GM19099 (cell line): ENCODE results near the gene IL3.

Source experiments
- POLR2A ChIP-seq: IDR thresholded peaks from 3 replicates; pipeline ENCODE4 v1.6.1; 2011; ENCODE audit warnings: low read depth; ENCODE audit not compliant: insufficient read length; ENCODE audit errors: extremely low read depth

Gene IL3

DNA sequence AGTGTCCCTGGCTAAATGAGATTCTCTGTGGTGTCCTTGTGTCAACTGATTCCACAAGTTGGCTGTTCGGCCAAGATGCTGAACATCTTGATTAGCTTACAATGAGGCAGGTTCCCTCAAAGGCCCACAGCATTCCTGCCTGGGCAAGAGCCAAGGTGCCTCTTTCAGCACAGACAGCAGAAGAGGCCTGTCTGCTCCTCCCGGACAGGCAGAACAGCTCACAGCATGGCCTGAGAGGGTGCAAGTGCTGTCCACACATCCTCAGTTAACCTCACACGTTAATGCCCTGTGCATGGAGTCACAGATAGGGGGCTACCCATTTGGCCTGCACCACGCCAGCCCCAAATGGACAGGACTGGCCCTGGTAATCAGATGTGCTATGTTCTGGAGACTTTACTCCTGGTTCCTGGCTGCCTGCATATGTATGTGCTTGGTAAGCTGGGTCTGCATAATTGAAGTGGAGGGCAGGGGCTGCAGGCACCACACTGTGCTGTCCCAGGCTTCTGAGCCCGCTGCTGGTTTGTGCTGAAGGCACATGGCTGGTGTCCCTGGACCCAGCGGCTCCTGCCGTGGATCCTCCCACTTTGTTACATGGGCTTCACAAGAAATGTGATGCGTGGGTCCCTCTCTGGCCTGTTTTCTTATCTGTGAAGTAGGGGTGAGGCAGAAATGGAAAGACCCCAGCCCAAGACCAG, 22.0 kb downstream of the IL3 start:
- no peak for TF ChIP-seq POLR2A

DNA sequence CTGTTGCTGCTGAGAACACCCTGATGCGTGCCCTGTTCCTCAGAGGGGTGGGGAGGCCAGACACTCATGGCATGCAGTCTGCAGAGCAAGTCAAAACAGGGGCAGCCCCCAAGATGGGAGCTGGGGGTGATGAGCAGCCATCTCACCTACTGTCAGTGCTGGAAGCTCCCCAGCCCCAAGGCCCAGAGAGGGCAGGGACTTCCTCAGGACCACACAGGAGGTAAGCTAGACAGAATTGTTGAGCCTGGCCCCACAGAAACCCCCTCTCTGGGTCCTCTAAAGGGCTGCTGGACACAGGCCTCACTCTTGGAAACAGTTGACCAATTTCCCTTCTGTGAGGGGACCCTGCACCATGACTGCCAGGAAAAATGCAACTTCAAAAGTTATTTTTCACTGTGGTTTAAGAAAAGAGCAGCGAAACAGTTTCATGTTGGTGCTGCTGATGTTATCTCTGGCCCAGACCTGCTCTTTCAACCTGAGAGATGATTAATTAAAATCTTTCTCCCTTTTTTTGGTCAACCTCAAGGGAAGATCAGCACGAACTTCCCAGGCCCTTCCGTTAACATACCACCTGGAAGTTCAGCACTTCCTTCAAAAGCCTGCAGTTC, 22.7 kb downstream of the IL3 start:
- no peak for TF ChIP-seq POLR2A

DNA sequence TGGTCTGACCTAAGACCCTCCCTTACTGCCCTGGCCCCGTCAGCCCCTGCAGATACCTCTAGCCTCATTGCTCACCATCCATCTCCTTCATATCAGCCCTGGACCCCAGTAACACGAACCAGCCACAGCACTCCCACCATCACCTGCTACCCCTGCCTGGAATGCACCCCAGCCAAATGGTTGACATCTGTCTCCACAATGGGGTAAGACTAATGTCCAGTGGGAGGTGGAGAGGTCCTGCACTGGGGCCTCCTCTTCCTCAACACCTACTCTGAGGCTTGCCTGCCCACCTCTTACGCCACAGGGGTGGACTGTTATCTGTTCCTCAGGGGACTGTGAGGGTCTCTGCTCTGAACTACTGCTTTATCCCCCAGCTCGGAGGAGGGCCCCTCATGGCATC, 25.2 kb downstream of the IL3 start:
- no peak for TF ChIP-seq POLR2A

DNA sequence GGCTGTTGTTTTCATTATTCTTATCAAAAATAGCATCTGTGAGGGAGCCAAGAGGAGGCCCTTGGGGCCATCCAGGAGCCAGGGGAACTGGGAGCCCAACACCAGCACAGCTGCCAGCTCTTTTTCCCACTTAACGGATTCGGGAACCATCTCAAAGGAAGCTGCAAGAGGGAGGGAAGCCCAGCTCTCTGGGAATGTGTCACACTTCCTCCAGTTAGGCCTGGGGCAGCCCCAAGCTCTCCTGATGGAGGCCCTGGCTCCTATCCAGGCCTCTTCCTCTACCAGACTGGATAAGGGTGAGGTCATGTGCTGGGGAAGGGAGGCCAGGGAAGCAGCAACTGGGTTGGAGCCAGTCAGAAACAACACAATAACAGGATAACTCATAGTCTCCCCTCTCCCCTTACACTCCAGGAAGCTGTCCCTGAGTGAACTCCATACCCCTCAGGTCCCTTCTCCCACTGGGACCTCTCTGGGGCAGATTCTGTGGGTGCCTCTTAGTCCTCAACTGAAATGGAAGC, 25.9 kb downstream of the IL3 start:
- no peak for TF ChIP-seq POLR2A

DNA sequence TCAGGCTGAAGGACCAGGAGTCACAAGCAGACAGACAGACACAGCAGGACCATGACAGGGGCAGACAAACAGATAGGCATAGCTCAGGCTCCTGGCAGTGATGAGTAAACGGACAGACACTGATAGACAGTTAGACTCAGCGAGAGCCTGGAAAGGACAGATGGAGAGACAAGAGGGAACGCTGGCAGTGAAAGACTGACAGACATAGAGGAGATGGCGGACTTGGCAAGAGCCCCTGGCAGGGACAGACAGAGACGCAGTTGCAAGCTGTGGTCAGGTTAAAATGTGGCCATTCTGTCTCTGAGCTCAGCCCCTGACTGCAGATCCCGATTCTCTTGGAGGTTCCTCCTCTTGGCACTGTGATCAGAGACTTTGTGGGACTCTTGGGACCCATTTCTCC, 26.7 kb downstream of the IL3 start:
- no peak for TF ChIP-seq POLR2A

DNA sequence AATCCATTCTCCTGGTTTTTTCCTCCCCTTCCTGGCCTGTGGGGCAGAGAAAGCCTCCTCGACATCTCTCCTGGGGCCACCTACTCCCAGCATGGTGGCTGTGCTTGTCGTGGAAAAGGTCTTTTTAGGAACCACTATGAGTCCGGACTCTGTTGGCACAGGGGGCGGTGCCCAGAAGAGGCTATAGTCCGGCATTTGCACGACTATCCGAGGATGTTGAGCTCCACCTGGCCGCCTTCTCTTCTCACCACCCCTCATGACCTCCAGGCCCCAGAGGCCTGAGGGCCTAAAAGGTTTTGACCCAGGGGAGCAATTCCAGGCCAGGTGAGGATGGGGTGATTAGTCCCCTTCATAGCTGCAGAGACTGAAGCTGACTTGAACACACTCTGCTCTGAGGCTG, 27.2 kb downstream of the IL3 start:
- no peak for TF ChIP-seq POLR2A

DNA sequence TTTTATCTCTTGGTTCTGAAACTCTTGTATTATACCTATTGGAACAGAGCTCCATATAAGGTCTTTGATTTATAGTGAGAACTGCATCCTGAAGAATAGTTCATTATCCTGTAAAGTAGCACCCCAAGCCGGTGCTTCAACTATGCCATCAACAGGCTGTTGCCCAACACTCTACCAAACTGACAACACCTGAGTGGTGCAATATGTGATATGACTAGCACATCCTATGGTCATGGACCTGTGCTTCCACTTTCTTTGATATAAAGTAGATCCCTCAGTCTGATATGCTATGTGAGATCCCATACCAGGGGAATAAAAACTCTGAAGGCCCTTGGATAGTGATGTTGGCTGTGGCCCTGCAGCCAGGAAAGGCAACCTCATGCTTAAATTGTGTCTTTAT, 28.9 kb downstream of the IL3 start:
- no peak for TF ChIP-seq POLR2A

DNA sequence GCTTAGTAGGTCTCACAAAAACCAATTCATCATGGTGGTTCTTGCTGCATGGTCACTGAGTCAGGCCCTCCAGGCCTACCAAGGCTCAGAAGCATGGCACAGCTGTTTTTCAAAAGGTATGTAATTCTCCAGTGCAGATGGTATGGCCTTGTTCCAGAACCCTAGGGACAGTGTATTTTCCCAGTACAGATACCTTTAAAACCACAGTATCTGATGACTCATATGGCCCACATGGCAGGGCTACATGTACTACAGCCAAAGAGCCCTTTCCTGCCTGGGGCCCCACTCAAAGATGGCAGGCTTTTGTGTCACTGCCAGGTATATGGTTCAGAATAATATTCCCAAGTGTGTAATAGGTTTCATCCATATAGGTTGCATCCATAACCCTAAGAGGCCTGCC, 29.7 kb downstream of the IL3 start:
- TF ChIP-seq POLR2A: no peak

DNA sequence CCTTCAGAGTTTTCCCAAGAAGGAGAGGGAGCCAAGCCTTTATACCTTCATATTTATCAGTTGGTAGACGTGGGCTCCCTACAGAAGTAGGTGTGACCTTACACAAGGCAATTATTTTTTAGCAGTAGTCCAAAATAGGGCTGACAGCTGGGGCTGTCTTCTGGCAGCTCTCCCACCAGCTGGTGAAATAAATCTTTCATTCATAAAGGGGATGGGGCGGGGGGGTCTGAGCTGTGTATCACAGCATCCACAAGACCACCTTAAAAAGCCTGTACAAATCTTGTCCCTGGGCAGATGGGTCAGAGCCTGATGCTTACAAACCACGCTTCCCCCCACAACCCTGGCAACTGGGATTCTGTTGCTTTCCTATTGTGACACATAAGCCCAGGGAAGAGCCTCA, 32.8 kb downstream of the IL3 start:
- no peak for TF ChIP-seq POLR2A

DNA sequence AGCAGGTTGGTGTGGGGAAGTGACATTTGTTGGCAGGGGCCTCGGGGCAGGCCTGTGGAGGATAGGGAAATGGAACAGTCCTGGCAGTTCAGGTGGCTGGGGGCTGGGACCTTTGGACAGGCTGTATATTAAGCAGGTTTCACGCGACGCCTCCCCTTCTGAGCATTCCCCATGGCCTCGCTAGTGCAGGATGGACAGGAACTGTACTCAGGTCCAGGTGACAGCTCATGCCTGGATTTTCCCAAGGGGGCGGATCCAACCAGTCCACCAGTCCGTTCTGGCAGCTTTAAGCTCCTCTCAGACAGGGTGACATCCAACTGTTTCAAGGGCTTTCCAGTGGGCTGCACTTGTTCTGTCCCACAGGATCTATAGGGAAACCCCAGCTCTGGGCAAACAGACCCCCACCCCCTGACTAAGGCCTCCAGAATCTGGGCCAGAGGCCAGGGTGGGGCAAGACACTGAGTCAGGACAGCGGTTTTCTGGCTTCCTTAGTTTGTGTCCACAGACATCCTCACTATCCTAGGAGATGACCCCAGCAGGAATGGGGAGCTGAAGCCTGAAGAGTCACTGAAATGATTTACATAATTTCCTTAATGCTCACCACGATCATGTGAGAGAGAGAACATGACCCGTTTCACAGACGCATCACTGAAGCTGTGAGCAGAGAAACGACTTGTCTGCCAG, 34.1 kb downstream of the IL3 start:
- TF ChIP-seq POLR2A: no peak

DNA sequence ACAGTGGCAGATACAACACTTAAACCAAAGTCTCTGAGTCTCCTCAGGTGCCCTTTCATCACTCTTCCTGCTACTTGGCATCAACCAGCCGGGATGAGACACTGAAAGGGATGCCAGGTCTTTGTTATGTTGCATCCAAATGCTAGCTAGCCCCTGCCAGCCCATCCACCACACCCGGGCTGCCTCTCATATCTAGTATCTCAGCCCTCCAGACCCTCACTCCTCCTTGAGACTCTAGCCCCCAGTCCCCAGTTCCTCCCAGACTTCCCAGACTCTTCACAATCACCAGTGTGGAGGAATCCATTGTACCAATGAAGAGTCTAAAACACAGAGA, 34.6 kb downstream of the IL3 start:
- TF ChIP-seq POLR2A: no peak

DNA sequence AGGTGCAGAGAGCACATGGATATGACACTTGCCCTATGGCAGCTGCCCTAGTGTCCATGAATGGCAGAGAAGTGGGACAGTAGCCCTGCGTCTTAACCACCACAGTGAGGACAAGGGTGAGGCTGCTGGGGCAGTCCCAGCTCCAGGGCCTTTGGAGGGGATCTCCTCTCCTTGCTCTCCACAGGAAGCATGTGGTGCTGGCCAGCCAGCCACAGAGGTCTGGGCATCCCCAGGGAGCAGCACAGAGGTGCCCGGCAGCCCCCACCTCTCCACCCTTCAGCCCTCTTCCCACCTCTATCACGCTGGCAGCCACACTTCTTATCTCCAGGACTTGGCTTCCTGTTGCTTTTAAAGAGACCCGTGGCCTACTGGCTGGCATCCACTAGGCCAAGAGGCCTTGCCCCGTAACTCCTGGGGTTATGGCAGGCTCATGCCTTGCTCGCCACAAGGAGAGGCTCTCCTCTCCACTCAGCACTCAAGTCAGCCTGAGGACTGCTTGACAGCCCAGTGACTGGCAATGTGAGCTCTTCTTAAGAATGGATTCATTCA, 35.0 kb downstream of the IL3 start:
- TF ChIP-seq POLR2A: no peak

DNA sequence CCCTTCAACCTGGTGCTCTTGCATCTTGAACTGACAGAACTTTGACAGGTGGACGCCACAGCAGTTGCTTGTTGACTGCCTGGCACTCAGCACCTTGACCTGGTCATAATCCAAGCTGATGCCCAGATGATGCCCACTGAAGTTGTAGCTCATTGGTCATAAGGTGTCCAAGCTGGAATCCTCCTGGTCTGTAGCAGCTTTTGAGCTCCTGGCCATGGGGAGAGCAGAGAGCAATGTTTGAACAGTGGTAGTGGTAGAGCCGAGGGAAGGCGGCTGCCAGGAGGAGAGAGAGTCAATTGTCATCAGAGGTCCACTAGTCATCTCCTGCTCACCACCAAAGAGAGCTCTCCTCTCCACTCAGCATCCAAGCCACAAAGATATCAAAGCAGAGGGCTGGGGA, 36.4 kb downstream of the IL3 start:
- no peak for TF ChIP-seq POLR2A

DNA sequence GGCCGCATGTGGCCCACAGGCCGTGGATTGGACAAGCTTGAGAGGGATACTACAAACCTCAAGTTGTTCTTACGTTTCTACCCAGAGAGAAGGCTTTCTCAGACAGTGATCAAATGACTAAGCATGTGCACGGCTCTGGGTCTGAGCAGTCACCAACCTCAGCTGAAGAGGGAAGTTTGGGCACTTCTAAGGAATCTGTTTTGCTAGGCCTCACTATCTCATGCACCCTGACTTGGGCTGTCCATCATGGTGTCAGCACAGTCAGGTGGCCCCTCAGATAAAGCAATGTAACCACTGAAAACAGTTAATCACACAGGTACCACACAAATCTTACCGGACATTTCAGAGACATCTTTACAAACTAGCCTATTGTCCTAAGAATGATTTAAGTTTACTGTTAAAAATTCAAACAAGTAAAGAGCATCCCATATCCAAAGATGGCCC, 37.7 kb downstream of the IL3 start:
- no peak for TF ChIP-seq POLR2A

DNA sequence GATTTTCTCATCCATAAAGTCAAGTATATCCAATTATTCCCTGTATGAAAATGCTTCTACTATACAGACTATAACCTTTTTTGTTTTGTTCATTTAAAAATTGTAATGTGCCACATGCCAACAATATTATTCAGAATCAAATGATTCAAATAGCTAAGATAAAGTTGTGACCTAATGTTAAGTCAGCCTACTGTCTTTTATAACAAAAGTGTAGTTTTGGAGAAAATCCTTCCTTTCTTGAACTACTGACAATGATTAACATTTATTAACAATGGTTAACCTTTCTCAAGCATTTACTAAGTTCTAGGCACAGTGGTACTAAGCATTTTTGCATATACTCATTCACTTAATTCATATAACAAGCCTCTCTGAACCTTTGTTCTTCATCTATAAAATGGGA, 38.2 kb downstream of the IL3 start:
- TF ChIP-seq POLR2A: no peak
